Transverse colon (tissue), 4 donors: ENCODE data around the gene SMARCE1.

Source experiments
- POLR2A ChIP-seq: fragments of 450-650 bp; IDR thresholded peaks from one replicate; pipeline ENCODE4 v1.6.1; 2016; ENCODE audit warnings: antibody characterized with exemption, mild to moderate bottlenecking, moderate library complexity
- POLR2AphosphoS5 ChIP-seq, 3 donors: sonication (generic); formaldehyde crosslinking; IDR thresholded peaks; one replicate each; pipeline ENCODE4 v1.6.1; 2016; ENCODE audit warnings: antibody characterized with exemption in 3 of 3
- TF ChIP-seq, protein P1 (sequence below), 5 experiments: fragments of 200-600 bp in 3 of 5; fragments of 450-650 bp in 2 of 5; sonication (generic) in 3 of 5; IDR thresholded peaks; 1 replicate in 2 of 5; 2 replicates in 3 of 5; pipeline ENCODE4 v1.5.1; 2016 to 2017; ENCODE audit warnings: antibody characterized with exemption in 5 of 5, inconsistent platforms in 3 of 5, mild to moderate bottlenecking in 2 of 5, moderate library complexity in 1 of 5

DNA sequence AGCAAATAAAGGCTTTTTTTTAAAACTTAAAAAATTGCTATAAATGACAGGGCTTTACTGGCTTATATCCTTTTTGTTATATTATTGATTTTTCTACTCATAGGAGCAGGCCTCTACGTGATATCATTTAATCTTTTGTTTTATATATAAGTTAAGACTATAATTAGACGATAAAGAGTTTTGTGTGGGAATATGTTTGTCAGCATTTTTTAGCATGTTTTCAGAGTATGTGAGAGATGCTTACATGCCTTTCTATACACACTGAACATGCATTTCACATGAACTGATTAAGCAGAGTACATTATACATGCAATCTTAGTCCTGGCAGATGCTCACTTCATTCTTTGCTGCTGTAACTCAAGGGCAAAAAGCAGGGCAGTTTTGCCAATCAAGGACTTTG is 25.0 kb upstream of the SMARCE1 start:
- TF ChIP-seq, protein P1, sequence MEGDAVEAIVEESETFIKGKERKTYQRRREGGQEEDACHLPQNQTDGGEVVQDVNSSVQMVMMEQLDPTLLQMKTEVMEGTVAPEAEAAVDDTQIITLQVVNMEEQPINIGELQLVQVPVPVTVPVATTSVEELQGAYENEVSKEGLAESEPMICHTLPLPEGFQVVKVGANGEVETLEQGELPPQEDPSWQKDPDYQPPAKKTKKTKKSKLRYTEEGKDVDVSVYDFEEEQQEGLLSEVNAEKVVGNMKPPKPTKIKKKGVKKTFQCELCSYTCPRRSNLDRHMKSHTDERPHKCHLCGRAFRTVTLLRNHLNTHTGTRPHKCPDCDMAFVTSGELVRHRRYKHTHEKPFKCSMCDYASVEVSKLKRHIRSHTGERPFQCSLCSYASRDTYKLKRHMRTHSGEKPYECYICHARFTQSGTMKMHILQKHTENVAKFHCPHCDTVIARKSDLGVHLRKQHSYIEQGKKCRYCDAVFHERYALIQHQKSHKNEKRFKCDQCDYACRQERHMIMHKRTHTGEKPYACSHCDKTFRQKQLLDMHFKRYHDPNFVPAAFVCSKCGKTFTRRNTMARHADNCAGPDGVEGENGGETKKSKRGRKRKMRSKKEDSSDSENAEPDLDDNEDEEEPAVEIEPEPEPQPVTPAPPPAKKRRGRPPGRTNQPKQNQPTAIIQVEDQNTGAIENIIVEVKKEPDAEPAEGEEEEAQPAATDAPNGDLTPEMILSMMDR (IDR thresholded peaks at IDR 0.05), result no peak
- TF ChIP-seq POLR2AphosphoS5 (IDR thresholded peaks at IDR 0.05), result no peak
- TF ChIP-seq POLR2A, result no peak
